ENCODE results near the gene SFTPB. TPM values are rescaled to one million over a fixed set of nuclear protein-coding genes. Genes with fewer than 3 reads are reported as not detected.
"Not testable (repeated sequence)": the region's sequence is repeated elsewhere in the genome, so short reads cannot be mapped to it uniquely, and the experiment has no call there.

SFTPB gene
- total RNA-seq, 1 donor from 2014 or later = 11.5 TPM

DNA sequence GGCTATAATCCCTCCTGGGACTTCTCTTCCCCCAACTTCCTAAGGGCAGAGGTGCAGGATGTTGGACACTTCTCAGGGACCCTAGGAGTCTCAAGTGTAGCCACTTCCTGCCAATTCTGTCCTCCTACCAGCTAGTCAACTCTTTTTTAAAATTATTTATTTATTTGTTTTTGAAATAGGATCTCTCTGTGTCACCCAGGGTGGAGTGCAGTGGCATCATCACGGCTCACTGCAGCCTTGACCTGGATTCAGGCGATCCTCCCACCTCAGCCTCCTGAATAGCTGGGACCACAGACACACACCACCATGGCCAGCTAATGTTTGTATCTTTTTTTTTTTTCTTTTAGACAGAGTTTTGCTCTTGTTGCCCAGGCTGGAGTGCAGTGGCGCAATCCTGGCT lies 11.5 kb downstream of the SFTPB start:
- no peak for DNase-seq (ENCODE audit: low spot score)

DNA sequence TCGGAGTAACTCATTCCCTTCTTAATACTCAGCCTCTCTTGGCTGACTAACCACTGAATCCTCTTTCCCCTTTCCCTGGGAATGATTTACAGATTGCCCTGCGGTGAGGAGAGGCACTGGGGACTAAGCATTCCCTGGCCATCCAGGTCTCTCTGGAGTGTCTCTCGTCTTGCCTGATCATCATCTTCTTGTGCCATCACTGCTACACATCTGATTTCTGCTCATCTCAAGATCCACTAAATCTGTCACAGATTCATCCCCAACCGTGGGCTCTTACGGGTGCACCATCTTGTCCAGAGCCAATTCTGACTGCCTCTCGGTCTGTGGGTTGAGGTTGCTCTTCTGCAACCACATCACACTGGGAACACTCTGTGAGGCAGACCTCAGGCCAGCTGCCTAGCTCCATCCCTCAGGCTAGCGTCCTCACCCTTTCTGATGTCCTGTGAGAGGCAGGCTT lies 12.0 kb downstream of the SFTPB start:
- DNase-seq (ENCODE audit: low spot score) = no peak

DNA sequence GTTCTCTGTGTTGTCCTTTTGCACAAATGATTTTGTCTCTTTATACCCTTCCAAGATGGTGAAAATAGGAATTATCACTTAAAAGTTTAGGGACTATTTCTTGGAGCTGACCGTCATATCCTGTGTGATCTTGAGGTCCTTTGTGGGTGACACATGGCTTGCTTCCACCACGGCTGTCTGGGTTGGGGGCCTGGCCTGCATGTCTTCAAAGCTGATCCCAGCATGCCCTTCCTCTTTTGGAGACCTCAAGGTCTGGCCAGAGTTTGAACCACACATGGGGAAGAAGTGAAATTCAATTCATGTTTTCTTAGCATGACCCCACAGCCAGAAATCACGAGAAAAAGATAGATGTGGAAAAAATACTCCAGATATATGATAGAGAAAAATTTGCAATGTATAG lies 14.0 kb downstream of the SFTPB start:
- no peak for DNase-seq (ENCODE audit: low spot score)

DNA sequence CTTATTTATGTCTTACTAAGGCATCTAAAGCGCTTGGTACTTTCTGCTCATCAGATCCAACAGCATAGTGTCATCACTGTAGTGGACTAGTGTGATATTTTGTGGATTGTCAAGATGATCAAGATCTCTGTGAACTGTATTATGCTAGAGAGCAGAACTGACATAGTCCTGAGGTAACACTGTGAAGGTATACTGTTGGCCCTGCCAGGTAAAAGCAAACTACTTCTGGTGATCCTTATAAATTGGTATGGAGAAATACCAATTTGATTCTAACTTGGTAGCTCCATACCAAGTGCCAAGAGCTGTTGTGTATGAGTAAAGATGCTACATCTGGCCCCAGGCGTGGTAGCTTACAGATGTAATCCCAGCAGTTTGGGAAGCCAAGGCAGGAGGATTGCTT lies 15.9 kb downstream of the SFTPB start:
- no peak for DNase-seq (ENCODE audit: low spot score)

DNA sequence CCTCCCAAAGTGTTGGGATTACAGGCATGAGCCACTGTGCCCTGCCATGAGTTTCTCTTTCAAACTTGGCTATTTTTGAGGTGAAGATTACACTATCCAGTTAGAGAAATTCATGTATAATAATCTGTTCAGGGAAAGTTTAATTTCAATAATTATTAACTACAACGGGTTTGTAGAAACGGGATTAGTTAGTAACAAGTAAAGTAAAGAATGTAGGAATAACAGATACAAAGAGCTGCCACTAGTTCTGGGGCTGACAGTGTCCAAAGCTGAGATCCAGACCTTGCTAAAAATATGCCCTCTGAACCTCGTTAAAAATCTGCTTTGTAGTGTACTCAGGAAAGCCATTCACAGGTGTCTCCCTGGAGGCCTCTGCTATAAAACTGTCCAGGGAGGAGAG lies 16.9 kb downstream of the SFTPB start:
- DNase-seq (ENCODE audit: low spot score) = no peak

DNA sequence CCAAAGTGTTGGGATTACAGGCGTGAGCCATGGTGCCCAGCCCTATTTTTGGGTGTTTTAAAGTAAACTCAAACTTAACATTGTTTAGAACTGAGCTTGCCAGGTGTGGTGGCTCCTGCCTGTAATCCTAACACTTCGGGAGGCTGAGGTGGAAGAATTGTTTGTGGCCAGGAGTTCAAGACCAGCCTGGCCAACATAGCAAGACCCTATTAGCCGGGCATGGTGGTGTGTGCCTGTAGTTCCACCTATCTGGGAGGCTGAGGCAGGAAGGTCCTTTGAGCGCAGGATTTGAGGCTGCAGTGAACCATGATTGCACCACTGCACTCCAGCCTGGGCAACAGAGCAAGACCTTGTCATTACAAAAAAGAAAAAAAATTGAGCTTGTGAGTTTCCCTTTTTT lies 17.5 kb downstream of the SFTPB start:
- DNase-seq (ENCODE audit: low spot score) = no peak

DNA sequence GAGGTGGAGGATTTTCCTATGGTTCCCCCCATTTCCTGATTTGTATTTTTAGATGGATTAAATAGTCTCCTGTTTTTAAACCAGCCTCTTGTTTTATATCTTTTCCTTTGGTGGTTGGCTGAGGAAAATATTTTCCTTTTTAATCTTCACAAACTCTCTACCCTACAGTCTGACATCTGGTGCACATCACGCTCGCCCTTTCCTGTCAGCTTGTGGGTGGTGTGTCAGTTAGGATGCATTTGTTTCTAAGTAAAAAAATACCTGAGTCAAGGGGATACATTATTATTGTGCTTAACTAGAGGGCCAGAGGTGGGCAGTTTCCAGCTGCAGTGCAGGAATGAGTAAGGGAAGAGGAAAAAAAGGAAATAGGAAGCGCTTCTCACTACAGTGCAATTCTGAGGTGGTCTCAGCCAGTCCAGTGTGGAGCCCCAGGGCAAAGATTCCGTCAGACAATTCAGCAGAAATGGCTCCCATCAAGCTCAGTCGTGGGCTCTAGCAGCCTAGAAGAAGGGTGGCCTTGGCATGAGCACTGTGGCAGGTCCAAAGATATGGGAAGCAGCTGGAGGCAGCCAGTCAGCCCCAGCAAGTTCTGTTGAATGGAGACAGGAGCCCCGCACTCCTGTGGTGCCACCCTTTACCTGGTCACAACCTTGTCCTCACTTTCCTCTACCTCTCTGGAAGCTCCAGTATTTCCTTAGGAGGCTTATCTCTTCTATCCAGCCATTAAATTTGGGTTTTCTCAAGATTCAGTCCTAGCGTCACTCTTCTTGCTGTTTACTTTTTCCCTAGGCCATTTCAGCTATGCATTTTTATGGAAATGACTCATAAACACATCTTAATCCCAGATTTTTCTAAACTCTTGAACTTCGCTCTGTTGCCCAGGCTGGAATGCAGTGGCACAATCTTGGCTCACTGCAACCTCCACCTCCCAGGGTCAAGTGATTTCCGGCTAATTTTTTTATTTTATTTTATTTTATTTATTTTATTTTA lies 18.5 kb downstream of the SFTPB start:
- DNase-seq (ENCODE audit: low spot score) = no peak

DNA sequence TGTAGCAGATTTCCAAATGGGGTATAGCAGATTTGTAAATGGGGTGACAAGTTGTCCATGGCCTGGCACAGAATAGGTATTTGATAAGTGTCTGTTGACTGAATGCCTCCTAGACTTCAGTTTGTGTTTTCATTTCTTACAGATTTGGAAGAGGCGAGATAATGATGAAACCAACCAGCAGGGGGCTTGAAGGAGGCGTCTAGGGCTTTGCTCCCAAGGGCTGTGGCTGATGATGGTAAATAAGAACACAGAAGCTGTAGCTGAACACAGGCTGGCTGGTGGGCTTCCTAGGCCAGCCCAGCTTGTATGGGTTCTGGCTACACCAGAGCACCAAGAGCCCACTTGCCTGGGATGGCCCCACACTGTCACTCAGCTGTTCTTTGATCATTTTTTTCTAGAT lies 19.4 kb downstream of the SFTPB start:
- no peak for DNase-seq (ENCODE audit: low spot score)

DNA sequence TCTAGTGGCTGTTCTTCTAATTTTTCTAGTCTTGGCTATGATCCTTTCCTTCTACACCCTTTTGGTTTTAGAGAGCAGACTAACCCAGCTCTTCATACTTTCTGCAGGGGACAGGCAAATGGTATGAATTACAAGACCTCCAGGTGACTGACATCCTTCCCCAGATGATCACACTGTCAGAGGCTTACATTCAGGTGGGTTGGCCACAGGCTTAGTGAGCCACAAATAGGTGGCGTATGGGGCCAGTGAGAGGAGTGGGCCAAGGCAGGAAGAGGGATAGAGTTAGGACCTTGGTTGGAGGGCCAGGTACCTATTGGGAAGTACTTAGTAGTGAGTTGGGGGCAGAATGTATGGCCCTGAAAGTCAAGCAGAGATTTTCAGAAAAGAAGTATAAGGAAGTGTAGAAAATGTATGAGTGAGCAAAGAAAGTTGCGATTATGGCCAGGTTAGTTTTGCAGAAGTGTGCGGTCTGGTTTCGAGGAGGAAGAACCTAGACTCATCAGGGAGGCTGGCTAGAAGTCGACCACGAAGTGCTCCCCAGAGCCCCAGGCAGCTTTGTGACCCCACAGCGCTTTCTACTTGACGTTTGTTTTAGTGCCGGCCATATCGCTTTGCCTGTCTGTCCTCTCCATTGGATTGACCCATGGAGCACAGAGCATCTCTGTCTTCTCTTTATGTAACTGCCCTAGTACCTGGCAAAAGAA lies 20.0 kb downstream of the SFTPB start:
- no peak for DNase-seq (ENCODE audit: low spot score)

DNA sequence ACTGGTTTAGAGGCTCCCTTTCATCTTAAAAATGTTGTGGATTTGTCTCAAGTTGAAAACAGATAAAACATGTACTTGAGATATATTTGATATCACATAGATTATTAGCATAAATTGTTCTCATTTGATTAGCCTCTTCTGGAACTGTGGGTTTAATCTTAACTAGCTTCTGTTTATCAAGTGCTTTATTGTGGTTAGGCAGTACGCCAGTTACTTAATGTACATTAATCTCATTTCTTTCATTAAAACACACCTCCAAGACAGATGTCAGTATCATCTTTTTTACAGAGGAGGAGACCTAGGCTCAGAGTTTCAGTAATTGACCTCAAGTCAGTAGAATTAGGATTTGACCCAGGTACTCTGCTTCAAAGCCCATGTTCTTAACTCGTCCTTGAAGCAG lies 21.8 kb downstream of the SFTPB start:
- no peak for DNase-seq (ENCODE audit: low spot score)

DNA sequence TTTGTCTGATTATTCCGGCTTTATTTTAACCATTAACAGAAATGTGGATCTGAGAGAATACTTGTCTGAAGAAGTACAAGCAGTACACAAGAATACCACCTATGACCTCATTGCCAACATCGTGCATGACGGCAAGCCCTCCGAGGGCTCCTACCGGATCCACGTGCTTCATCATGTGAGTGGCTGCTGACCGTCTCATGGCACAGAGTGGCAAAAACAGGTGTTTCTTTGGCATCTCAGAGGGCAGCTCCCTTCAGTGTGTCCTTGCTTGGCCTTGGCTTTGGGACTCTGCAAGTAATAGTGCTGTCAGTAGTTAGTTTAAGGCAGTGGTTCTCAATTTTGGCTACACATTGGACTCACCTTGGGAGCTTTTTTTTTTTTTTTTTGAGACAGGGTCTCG lies 23.1 kb downstream of the SFTPB start:
- DNase-seq (ENCODE audit: low spot score) = no peak

DNA sequence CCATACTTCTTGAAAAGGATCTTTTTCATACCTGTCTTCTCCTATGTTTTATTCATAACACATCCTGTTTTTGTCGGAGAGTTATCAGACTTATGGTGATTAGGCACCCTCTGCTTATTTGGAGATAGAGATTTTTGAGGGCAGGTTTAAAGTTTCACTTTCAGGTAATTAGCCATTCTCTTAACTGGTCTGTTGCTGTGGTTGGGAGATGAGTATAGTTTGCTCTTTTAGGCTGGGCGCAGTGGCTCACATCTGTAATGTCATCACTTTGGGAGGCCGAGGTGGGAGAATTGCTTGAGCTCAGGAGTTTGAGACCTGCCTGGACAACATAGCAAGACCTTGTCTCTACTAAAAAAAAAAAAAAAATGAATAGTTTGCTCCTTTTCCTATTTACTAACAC lies 25.3 kb downstream of the SFTPB start:
- no peak for DNase-seq (ENCODE audit: low spot score)

DNA sequence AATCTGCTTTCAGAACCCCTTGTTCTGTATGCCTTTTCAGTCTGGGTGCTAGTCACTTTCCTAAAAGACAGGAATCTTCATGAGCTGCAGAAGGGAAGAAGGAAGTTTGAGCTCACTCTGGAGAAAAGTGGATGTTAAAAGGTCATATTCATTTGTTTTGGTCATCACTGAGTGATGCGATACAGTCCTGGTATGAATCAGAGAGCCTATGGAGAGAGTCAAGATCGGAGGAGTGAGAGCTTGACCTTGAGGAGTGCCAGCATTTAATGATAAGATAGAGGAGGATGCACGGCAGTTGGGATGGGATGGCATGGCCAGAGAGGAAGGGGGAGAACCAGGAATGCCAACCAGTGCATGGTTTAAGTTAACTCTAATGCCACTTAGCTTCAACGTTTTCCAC lies 32.4 kb downstream of the SFTPB start:
- DNase-seq (ENCODE audit: low spot score) = no peak

DNA sequence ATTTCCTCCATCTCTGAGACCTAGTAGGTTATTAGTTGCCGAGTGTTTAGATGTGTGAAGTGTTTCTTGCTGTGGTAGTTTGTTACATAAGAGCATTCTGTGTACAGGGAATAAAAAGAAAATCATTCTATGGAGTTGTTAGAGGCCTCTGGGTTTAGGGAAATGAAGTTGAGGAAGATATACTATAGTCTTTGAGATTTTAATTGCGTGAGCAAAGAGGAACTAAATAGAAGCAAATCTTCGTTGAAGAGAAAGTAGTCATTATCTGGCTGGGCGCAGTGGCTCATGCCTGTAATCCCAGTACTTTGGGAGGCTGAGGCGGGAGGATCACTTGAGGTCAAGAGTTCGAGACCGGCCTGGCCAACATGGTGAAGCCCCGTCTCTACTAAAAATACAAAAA lies 33.0 kb downstream of the SFTPB start:
- DNase-seq (ENCODE audit: low spot score) = no peak

DNA sequence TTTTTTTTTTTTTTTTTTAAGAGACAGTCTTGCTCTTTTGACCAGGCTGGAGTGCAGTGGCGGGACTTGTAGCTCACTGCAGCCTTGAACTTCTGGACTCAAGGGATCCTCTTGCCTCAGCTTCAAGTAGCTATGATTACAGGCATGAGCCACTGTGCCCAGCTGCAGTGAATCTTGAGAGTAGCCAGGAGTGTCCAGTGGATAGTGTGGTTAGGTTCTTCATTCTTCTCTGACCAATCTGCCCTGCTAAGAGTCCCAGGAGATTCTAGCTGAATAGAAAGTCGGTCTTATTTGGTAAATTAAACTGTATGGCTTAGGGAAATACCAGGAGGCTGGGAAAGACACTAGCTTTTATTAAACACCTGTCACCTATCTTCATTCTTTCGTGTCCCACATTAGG lies 36.7 kb downstream of the SFTPB start:
- DNase-seq (ENCODE audit: low spot score) = no peak

DNA sequence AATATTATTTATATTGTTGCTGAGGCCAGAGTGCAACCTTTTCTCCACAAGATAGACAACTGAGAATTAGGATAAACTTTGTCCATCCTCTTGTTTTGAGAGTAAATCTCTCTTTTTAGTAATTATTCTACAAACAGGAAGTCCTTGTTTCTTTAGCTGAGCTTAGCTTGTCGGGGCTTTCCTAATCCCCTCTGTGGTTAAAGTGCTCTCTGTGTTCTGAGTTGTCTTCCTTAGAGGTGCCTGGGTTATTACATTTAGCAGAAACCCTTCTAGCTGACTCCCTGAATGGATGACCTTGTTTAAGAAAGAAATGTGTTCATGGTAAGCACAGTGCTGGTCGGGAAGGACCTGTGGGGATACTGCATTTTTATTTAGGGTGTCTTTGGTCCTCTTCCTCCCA lies 39.3 kb downstream of the SFTPB start:
- DNase-seq (ENCODE audit: low spot score) = no peak

DNA sequence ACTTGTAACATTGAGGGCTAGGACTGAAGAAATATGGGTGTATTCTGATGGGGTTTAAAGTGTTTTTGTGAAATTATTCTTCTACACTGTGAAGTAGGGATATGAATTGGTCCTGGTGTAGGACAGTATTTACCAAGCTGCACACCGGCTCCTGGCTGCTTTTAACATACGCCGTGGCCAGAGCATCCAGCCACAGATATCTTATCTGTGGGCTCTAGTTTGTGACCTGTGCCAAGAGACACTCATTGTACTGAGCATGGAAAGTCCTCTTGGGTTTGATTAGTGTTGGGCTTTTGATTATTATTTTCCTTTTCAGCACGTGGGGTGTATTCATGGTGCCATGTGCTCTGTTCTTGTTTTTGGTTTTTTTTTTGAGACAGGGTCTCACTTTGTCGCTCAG lies 44.0 kb downstream of the SFTPB start:
- DNase-seq (ENCODE audit: low spot score) = no peak

DNA sequence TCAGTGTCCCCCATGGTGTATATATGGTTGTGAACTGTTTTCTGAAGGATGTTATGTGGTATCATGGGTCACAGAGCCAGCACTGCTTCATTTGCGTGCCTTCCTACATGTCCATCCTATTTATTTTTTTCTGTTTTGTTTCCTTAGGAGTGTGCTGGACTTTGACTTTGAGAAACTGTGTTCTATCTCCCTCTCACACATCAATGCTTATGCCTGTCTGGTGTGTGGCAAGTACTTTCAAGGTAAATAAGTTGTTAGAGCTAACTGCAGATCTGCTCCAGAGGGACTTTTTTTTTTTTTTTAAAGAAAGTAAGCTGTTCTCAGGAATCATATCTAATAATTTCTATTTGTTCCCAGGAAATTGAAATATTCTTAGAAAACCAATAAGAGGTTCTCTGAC lies 46.7 kb downstream of the SFTPB start:
- no peak for DNase-seq (ENCODE audit: low spot score)

DNA sequence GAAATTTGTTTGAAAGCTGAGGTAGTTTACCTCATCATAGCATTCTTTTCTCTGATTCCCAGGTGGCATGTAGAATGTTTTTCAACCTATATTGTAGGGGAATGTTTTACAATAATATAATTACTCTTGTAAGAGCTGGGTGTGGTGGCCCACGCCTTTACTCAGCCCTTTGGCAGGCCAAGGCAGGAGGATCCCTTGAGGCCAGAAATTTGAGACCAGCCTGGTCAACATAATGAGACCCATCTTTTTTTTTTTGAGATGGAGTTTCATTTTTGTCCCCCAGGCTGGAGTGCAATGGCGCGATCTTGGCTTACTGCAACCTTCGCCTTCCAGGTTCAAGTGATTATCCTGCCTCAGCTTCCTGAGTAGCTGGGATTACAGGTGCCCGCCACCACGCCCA lies 48.4 kb downstream of the SFTPB start:
- DNase-seq (ENCODE audit: low spot score) = no peak

DNA sequence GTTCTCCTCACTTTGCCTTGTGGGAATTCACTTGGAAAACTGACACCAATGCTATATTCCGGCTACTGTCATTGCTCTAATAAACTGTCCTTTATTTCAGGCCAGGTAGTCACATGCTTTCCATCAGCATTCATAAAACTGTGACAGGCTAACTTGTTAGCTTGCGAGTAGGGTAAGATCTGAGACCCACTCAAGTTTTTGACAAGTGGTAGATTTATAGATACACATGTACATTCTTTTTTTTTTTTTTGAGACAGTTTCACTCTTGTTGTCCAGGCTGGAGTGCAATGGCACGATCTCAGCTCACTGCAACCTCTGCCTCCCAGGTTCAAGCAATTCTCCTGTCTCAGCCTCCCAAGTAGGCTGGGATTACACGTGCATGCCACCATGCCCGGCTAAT lies 50.3 kb downstream of the SFTPB start:
- not testable (repeated sequence) for DNase-seq (ENCODE audit: low spot score)

DNA sequence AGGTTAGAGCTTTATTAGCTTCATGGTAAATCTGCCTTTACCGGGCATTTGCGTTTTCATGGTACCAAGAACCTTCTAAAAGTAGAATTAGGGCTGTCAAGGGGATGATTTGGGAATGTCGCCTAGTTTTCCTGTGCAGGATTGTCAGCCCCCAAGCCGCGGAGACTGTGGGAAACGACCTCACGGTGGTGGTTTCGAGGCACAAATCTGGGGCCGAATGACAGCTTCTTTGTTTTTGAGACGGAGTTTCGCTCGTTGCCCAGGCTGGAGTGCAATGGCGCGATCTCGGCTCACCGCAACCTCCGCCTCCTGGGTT lies 52.6 kb downstream of the SFTPB start:
- no peak for DNase-seq (ENCODE audit: low spot score)

DNA sequence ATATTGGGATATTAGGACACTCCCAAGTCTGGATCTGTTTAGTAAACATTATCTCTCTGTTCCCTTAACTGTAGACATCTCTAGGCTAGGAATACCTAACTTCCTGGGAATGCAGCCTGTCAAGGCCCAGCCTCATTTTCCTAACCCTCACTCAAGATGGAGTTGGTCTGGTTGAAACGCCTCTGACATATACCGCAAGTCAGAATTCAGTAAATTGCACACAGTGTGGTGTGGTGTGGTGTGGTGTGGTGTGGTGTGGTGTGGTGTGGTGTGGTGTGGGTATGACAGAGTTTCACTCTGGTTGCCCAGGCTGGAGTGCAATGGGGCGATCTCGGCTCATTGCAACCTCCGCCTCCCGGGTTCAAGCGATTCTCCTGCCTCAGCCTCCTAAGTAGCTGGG lies 53.2 kb downstream of the SFTPB start:
- not testable (repeated sequence) for DNase-seq (ENCODE audit: low spot score)

Measured in mucosa of gallbladder (tissue), 1 donor.